HepG2 (cell line): ENCODE results near the gene HOXA13.

Experiments used
- BRCA1 ChIP-seq: sonication (generic); formaldehyde crosslinking; IDR thresholded peaks from 2 replicates; pipeline ENCODE4 v1.4.0; 2020; ENCODE audit warnings: missing genetic modification reagents
- HDAC6 ChIP-seq: fragments of 200-600 bp; sonication (generic); IDR thresholded peaks from 2 replicates; pipeline ENCODE4 v1.7.0; 2017; ENCODE audit warnings: mild to moderate bottlenecking, antibody characterized with exemption, low read length, low read depth
- KDM5B ChIP-seq: sonication (generic); formaldehyde crosslinking; IDR thresholded peaks from 2 replicates; pipeline ENCODE4 v1.4.0; 2020; ENCODE audit warnings: missing genetic modification reagents, mild to moderate bottlenecking, borderline replicate concordance
- RAD21 ChIP-seq: fragments of 450-650 bp; formaldehyde crosslinking; IDR thresholded peaks from 2 replicates; pipeline ENCODE4 v1.5.0; 2020; ENCODE audit warnings: mild to moderate bottlenecking
- RBFOX2 ChIP-seq: fragments of 200-400 bp; formaldehyde crosslinking; IDR thresholded peaks from 2 replicates; pipeline ENCODE4 v1.6.1; 2017; ENCODE audit warnings: low read depth, mild to moderate bottlenecking, low read length
- REPIN1 ChIP-seq: sonication (generic); formaldehyde crosslinking; IDR thresholded peaks from 2 replicates; pipeline ENCODE4 v1.8.0; 2022; ENCODE audit warnings: missing genetic modification reagents, low read depth, mild to moderate bottlenecking, borderline replicate concordance
- TCF7 ChIP-seq: sonication (generic); IDR thresholded peaks from 2 replicates; pipeline ENCODE4 v1.6.1; 2016; ENCODE audit warnings: antibody characterized with exemption, low read depth
- ZNF451 ChIP-seq: sonication (generic); formaldehyde crosslinking; IDR thresholded peaks from 2 replicates; pipeline ENCODE4 v1.5.0; 2020; ENCODE audit warnings: mild to moderate bottlenecking, missing genetic modification reagents
- ZNF484 ChIP-seq: sonication (generic); formaldehyde crosslinking; IDR thresholded peaks from 2 replicates; pipeline ENCODE4 v1.5.1; 2020; ENCODE audit warnings: mild to moderate bottlenecking, low read depth, missing genetic modification reagents, borderline replicate concordance
- ZNF607 ChIP-seq: sonication (generic); formaldehyde crosslinking; IDR thresholded peaks from 2 replicates; pipeline ENCODE4 v1.5.1; 2020; ENCODE audit warnings: missing genetic modification reagents, mild to moderate bottlenecking, borderline replicate concordance
- TF ChIP-seq, protein P1 (sequence below): sonication (generic); formaldehyde crosslinking; IDR thresholded peaks from 2 replicates; pipeline ENCODE4 v1.4.0; 2020; ENCODE audit warnings: missing genetic modification reagents
- TF ChIP-seq, protein P2 (sequence below): sonication (generic); formaldehyde crosslinking; IDR thresholded peaks from 2 replicates; pipeline ENCODE4 v1.5.1; 2020; ENCODE audit warnings: missing genetic modification reagents, mild to moderate bottlenecking, borderline replicate concordance
- TF ChIP-seq, protein P3 (sequence below): sonication (generic); formaldehyde crosslinking; IDR thresholded peaks from 2 replicates; pipeline ENCODE4 v1.4.0; 2020; ENCODE audit warnings: missing genetic modification reagents
- TF ChIP-seq, protein P4 (sequence below): sonication (generic); formaldehyde crosslinking; IDR thresholded peaks from 2 replicates; pipeline ENCODE4 v1.5.0; 2020; ENCODE audit warnings: missing genetic modification reagents

DNA sequence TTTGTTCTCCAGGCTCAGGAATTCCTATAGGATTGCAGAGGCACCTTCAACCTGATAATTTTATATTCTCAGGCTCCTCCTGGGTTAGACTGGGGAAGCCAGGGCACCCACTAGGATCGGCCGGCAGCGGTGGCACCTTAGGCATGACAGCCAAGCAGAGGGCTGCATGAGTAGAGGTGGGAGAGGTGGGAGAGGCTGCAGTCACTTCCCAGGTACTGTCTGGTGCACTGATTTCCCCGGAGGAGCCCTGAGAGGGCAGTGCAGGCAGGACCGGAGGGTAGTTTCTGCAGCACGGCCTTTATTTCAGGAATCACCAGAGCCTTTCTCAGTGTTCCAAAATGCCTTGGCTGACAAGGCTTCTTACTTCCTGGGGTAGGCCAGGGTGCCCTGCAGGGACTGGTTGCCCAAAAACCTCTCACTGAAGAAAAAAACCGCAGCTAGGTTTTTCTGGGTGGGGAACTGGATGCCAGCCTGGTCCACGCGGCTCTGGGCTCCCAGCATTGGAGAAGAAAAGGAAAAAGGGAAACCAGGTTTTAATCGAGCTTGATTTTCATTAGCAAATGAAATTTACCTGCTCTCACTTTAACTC, 3.6 kb upstream of the HOXA13 start:
- TF ChIP-seq KDM5B (no peak), ZNF484 (CRISPR knock-in tag) (no peak), RBFOX2 (no peak), HDAC6 (no peak), REPIN1 (CRISPR knock-in tag) (no peak), TCF7 (no peak), RAD21 (CRISPR knock-in tag) (no peak), ZNF451 (CRISPR knock-in tag) (no peak), ZNF607 (CRISPR knock-in tag) (no peak), BRCA1 (CRISPR knock-in tag) (no peak)
- TF ChIP-seq, protein P1, sequence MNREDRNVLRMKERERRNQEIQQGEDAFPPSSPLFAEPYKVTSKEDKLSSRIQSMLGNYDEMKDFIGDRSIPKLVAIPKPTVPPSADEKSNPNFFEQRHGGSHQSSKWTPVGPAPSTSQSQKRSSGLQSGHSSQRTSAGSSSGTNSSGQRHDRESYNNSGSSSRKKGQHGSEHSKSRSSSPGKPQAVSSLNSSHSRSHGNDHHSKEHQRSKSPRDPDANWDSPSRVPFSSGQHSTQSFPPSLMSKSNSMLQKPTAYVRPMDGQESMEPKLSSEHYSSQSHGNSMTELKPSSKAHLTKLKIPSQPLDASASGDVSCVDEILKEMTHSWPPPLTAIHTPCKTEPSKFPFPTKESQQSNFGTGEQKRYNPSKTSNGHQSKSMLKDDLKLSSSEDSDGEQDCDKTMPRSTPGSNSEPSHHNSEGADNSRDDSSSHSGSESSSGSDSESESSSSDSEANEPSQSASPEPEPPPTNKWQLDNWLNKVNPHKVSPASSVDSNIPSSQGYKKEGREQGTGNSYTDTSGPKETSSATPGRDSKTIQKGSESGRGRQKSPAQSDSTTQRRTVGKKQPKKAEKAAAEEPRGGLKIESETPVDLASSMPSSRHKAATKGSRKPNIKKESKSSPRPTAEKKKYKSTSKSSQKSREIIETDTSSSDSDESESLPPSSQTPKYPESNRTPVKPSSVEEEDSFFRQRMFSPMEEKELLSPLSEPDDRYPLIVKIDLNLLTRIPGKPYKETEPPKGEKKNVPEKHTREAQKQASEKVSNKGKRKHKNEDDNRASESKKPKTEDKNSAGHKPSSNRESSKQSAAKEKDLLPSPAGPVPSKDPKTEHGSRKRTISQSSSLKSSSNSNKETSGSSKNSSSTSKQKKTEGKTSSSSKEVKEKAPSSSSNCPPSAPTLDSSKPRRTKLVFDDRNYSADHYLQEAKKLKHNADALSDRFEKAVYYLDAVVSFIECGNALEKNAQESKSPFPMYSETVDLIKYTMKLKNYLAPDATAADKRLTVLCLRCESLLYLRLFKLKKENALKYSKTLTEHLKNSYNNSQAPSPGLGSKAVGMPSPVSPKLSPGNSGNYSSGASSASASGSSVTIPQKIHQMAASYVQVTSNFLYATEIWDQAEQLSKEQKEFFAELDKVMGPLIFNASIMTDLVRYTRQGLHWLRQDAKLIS, result no peak
- TF ChIP-seq, protein P2, sequence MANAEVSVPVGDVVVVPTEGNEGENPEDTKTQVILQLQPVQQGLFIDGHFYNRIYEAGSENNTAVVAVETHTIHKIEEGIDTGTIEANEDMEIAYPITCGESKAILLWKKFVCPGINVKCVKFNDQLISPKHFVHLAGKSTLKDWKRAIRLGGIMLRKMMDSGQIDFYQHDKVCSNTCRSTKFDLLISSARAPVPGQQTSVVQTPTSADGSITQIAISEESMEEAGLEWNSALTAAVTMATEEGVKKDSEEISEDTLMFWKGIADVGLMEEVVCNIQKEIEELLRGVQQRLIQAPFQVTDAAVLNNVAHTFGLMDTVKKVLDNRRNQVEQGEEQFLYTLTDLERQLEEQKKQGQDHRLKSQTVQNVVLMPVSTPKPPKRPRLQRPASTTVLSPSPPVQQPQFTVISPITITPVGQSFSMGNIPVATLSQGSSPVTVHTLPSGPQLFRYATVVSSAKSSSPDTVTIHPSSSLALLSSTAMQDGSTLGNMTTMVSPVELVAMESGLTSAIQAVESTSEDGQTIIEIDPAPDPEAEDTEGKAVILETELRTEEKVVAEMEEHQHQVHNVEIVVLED (CRISPR knock-in tag), result no peak
- TF ChIP-seq, protein P3, sequence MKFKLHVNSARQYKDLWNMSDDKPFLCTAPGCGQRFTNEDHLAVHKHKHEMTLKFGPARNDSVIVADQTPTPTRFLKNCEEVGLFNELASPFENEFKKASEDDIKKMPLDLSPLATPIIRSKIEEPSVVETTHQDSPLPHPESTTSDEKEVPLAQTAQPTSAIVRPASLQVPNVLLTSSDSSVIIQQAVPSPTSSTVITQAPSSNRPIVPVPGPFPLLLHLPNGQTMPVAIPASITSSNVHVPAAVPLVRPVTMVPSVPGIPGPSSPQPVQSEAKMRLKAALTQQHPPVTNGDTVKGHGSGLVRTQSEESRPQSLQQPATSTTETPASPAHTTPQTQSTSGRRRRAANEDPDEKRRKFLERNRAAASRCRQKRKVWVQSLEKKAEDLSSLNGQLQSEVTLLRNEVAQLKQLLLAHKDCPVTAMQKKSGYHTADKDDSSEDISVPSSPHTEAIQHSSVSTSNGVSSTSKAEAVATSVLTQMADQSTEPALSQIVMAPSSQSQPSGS (CRISPR knock-in tag), result no peak
- TF ChIP-seq, protein P4, sequence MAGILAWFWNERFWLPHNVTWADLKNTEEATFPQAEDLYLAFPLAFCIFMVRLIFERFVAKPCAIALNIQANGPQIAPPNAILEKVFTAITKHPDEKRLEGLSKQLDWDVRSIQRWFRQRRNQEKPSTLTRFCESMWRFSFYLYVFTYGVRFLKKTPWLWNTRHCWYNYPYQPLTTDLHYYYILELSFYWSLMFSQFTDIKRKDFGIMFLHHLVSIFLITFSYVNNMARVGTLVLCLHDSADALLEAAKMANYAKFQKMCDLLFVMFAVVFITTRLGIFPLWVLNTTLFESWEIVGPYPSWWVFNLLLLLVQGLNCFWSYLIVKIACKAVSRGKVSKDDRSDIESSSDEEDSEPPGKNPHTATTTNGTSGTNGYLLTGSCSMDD (CRISPR knock-in tag), result no peak
